Astrocyte of the cerebellum (primary cell): ENCODE data around the gene KCMF1.
A peak's percentile ranks its signal among the peaks of the same experiment; 100 is the strongest.

ENCODE experiments used
- DNase-seq: peaks from one replicate; pipeline ENCODE4 v3.0.0-alpha.2; 2011; ENCODE audit warnings: low read depth
- H3K4me3 ChIP-seq: 2 replicates; pipeline ENCODE4 v1.5.1; 2011; ENCODE audit warnings: mild to moderate bottlenecking, low read depth, low read length, moderate library complexity
- CTCF ChIP-seq: IDR thresholded peaks from 2 replicates; pipeline ENCODE4 v1.5.1; 2012; ENCODE audit warnings: low read length, low read depth, moderate library complexity, mild to moderate bottlenecking; ENCODE audit errors: missing control alignments
- in situ Hi-C: cut with HindIII; loops from 2 replicates; pipeline ENCODE4 v1.10.0; 2017; ENCODE audit warnings: low sequenced_read_pairs

The KCMF1 gene

DNA sequence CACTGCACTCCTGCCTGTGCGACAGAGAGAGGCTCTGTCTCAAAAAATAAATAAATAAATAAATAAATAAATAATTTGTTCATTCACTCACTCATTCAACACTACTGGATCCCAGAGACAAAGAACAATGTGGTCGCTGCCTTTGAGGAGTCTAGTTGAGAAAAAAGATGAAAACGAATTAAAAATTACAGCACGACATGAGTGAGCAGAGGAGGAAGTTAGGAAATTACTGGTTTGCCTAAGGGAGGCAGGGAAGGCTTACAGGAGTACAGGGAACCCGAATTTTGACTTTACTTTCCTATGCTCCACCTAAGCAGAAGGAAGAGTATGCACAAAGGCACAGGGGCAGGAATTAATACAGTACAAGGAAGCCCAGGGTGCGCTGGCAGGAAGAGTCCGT is 4.2 kb upstream of the KCMF1 start:
- DNase-seq: no peak
- no peak for TF ChIP-seq CTCF
- in situ Hi-C loops: loop anchor here (10.0 kb wide), 1 partner anchor 62 kb away; the partner anchor contains the start of gene TMSB10
- no peak overlapping the region for H3K4me3 ChIP-seq

- peak overlapping the region; percentile 77 for H3K4me3 ChIP-seq
- in situ Hi-C loops: loop anchor here (10.0 kb wide), 1 partner anchor 65 kb away; the partner anchor contains the start of gene TMSB10
- TF ChIP-seq CTCF: no peak
- no peak for DNase-seq
Observed at GRCh38 chr2:84969511-84970209, 1.3 kb upstream of the KCMF1 start.

- in situ Hi-C loops: no loop called here
- TF ChIP-seq CTCF: no peak
- no peak for DNase-seq
Observed at GRCh38 chr2:84970210-84970867, 622 bp upstream of the KCMF1 start.

DNA sequence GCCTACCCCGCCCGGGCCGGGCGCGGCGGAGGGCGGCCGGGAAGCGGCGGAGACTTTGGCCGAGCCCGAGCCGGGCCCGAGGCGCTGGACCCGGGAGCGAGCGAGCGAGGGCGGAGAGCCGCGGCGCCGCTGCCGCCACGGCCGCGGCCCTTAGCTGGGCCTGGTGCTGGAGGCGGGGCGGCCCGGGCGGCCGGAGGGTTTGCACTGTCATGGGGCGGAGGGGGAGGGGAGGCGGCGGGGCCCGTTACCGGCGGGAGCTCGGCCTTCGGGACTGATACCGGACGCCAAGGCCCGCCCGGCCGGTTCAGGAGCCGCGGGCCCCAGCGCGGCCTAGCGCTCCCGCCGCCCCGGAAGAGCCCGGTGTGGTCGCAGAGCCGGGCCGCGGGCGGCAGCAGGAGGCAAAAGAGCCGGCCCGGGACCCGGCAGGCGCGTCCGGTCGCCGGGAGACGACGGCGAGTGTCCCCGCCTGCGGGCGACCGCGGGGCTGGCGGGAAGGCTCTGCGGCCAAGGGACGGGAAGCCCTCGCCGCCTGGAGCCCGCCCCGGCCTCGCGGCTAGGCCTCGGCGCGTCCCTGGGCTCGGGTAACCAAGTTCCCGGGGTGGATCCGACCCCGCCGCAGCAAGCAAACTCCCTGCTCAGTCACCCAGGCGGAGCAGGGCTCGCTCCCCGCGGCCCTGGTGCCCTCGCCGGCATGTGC is 697 bp downstream of the KCMF1 start:
- DNase-seq: no peak
- peak overlapping the region; percentile 77 for H3K4me3 ChIP-seq
- in situ Hi-C loops: no loop called here
- no peak for TF ChIP-seq CTCF

More at GRCh38 chr2:84970210-84970867, 622 bp upstream of the KCMF1 start:
- peak overlapping the region; percentile 77 for H3K4me3 ChIP-seq

DNA sequence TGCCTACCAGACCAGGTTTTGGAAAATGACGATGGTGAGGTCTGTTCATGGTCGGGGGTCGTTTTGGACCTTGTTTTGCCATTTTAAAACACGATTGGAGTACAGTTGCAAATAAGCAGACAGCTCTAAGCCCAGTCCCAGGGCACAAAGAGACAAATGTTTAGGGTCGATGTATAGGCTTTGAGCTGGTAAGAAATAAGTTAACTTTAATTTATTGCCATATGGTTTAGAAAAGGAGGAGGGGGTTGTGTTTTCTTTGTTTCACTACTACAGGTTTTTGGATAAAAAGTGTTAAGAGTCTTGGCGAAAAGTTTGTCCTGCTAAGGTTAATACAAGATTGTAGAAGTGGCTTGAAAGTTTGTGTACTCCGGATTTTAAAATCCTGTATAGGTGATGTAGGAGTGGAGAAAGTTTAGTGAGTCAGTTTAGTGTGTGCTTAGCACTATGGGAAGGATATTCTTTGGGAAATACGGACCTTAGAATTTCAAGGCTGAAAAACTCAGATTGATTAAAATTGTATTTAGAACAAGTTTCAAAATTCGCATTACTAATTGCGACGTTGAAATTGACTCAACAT is 1.3 kb downstream of the KCMF1 start:
- H3K4me3 ChIP-seq: peak overlapping the region; percentile 77
- no peak for DNase-seq
- no peak for TF ChIP-seq CTCF
- in situ Hi-C loops: no loop called here

GRCh38 chr2:84972932-84973331 is 2.0 kb downstream of the KCMF1 start:
- in situ Hi-C loops: no loop called here
- no peak for DNase-seq
- no peak for TF ChIP-seq CTCF
- peak overlapping the region; percentile 77 for H3K4me3 ChIP-seq
